CD4-positive, alpha-beta T cell (primary cell): ENCODE data around the gene ZFP1. TPM values are rescaled to one million over a fixed set of nuclear protein-coding genes. Genes with fewer than 3 reads are reported as not detected.

ENCODE experiments used
- ATAC-seq: fragments of 200-7000 bp; cut with Tn5 transposase; one replicate; pipeline ENCODE4 v1.10.0; 2022; ENCODE audit warnings: mild to moderate bottlenecking; ENCODE audit not compliant: poor library complexity
- CTCF ChIA-PET: fragments of 350-600 bp; sonication (Branson Sonifier 250); formaldehyde crosslinking; loops from one replicate; lab custom pipeline; 2021; ENCODE audit warnings: antibody characterized with exemption, inconsistent platforms; lab: Charles Lee
- POLR2A ChIA-PET: fragments of 350-600 bp; sonication (Branson Sonifier 250); formaldehyde crosslinking; loops from one replicate; lab custom pipeline; 2021; ENCODE audit warnings: antibody characterized with exemption, inconsistent platforms; lab: Charles Lee
- DNase-seq, 14 experiments: peaks; one replicate each; pipeline ENCODE4 v3.0.0-alpha.2; 2013 to 2020; ENCODE audit warnings: mixed read lengths in 2 of 14
- H3K27ac ChIP-seq, 2 donors: one replicate each; pipeline versions ENCODE4 v1.5.1 to v1.7.0; 2013; ENCODE audit warnings: low read length in 2 of 2, low read depth in 1 of 2, mild to moderate bottlenecking in 1 of 2
- H3K27me3 ChIP-seq, 2 experiments: 1 replicate in 1 of 2; 2 replicates in 1 of 2; pipeline versions ENCODE4 v1.6.1 to v1.7.0; 2013; ENCODE audit warnings: low read length in 2 of 2, control low read depth in 1 of 2, mild to moderate bottlenecking in 1 of 2, moderate library complexity in 1 of 2; ENCODE audit not compliant: insufficient read depth in 2 of 2, control insufficient read depth in 1 of 2
- H3K36me3 ChIP-seq: one replicate; pipeline ENCODE4 v1.6.1; 2013; ENCODE audit warnings: low read length, control low read depth; ENCODE audit not compliant: insufficient read depth
- H3K4me1 ChIP-seq: one replicate; pipeline ENCODE4 v1.6.1; 2013; ENCODE audit warnings: low read length, control low read depth; ENCODE audit not compliant: insufficient read depth
- H3K4me3 ChIP-seq: one replicate; pipeline ENCODE4 v1.5.1; 2013; ENCODE audit warnings: mild to moderate bottlenecking, low read length, moderate library complexity
- H3K9me3 ChIP-seq, 2 experiments: 1 replicate in 1 of 2; 2 replicates in 1 of 2; pipeline versions ENCODE4 v1.6.1 to v1.7.0; 2013; ENCODE audit warnings: low read length in 2 of 2, mild to moderate bottlenecking in 2 of 2, control low read depth in 1 of 2, moderate library complexity in 1 of 2; ENCODE audit not compliant: control insufficient read depth in 1 of 2, insufficient read depth in 1 of 2
- H3K27ac Mint-ChIP-seq: one replicate; pipeline ENCODE4 v1.8.0; 2020; ENCODE audit warnings: mixed read lengths
- H3K27me3 Mint-ChIP-seq: one replicate; pipeline ENCODE4 v1.8.0; 2021; ENCODE audit warnings: mixed read lengths
- H3K36me3 Mint-ChIP-seq: one replicate; pipeline ENCODE4 v1.8.0; 2021; ENCODE audit warnings: low read depth, mixed read lengths
- H3K4me1 Mint-ChIP-seq: one replicate; pipeline ENCODE4 v1.8.0; 2021; ENCODE audit warnings: low read depth, mixed read lengths
- H3K4me3 Mint-ChIP-seq: one replicate; pipeline ENCODE4 v1.8.0; 2020; ENCODE audit warnings: mild to moderate bottlenecking, mixed read lengths
- H3K9me3 Mint-ChIP-seq: one replicate; pipeline ENCODE4 v1.8.0; 2020; ENCODE audit warnings: mixed read lengths
- intact Hi-C, 2 experiments: fragments of 100-400 bp; cut with DNase I in 1 of 2; cut with micrococcal nuclease in 1 of 2; formaldehyde crosslinking; loops; one replicate each; pipeline versions ENCODE4 v1.15.1 to v1.9.0; 2023 to 2025; cut with DNase I, micrococcal nuclease
- total RNA-seq, 174 experiments: library from RNA in 2 of 174; stranded (reverse) in 2 of 174; gene quantifications; one replicate each; pipeline ENCODE4 v1.2.3 and lab custom pipeline; 2021 to 2026
- TF ChIP-seq, protein P1 (sequence below): fragments of 200-600 bp; IDR thresholded peaks from one replicate; pipeline ENCODE4 v1.8.0; 2022; ENCODE audit warnings: antibody characterized with exemption, mild to moderate bottlenecking

The ZFP1 gene
- total RNA-seq, 2 experiments from 2014 or later: 6.2 to 7.5 TPM

DNA sequence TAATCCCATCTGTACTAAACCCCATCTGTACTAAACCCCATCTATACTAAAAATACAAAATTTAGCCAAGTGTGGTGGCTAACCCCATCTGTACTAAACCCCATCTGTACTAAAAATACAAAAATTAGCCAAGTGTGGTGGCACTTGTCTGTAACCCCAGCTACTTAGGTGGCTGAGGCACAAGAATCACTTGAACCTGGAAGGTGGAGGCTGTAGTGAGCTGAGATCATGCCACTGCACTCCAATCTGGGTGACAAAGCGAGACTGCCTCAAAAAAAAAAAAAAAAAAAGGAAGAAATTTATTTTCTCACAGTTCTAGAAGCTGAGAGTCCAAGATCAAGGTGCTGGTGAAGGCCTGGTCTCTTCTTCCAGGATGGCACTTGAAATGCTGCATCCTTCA, 12.1 kb downstream of the ZFP1 start:
- no peak overlapping the region for H3K27ac Mint-ChIP-seq
- H3K4me1 Mint-ChIP-seq: no peaks in the 10 kb centered on the region
- H3K9me3 ChIP-seq: peaks cover 5 to 6% of the 10 kb centered on the region in 2 experiments
- ChIA-PET CTCF (no interaction called here), POLR2A (no interaction called here)
- no peaks in the 10 kb centered on the region for H3K27me3 ChIP-seq
- intact Hi-C loops: no loop called here
- H3K27ac ChIP-seq: no peak overlapping the region
- no peak overlapping the region for H3K4me3 Mint-ChIP-seq
- no peak overlapping the region for H3K4me3 ChIP-seq
- peaks cover 3% of the 10 kb centered on the region for H3K9me3 Mint-ChIP-seq
- ATAC-seq (no peak), DNase-seq (no peak)
- H3K36me3 Mint-ChIP-seq: peaks cover 77% of the 10 kb centered on the region
- peaks cover 5% of the 10 kb centered on the region for H3K36me3 ChIP-seq
- TF ChIP-seq, protein P1, sequence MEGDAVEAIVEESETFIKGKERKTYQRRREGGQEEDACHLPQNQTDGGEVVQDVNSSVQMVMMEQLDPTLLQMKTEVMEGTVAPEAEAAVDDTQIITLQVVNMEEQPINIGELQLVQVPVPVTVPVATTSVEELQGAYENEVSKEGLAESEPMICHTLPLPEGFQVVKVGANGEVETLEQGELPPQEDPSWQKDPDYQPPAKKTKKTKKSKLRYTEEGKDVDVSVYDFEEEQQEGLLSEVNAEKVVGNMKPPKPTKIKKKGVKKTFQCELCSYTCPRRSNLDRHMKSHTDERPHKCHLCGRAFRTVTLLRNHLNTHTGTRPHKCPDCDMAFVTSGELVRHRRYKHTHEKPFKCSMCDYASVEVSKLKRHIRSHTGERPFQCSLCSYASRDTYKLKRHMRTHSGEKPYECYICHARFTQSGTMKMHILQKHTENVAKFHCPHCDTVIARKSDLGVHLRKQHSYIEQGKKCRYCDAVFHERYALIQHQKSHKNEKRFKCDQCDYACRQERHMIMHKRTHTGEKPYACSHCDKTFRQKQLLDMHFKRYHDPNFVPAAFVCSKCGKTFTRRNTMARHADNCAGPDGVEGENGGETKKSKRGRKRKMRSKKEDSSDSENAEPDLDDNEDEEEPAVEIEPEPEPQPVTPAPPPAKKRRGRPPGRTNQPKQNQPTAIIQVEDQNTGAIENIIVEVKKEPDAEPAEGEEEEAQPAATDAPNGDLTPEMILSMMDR: no peak
- no peaks in the 10 kb centered on the region for H3K4me1 ChIP-seq
- no peaks in the 10 kb centered on the region for H3K27me3 Mint-ChIP-seq

- no peaks in the 10 kb centered on the region for H3K4me1 ChIP-seq
- Mint-ChIP-seq H3K9me3 (peaks cover 22% of the 10 kb centered on the region), H3K4me3 (no peak overlapping the region), H3K4me1 (no peaks in the 10 kb centered on the region), H3K27ac (no peak overlapping the region), H3K36me3 (peaks cover 95% of the 10 kb centered on the region), H3K27me3 (no peaks in the 10 kb centered on the region)
- no peaks in the 10 kb centered on the region for H3K27me3 ChIP-seq
- no peak for DNase-seq
- peaks cover 28 to 76% of the 10 kb centered on the region in 2 experiments for H3K9me3 ChIP-seq
- peaks cover 44% of the 10 kb centered on the region for H3K36me3 ChIP-seq
- CTCF ChIA-PET: no interaction called here
- intact Hi-C loops: no loop called here
- no peak overlapping the region for H3K4me3 ChIP-seq
- POLR2A ChIA-PET: no interaction called here
- ATAC-seq: no peak
- TF ChIP-seq, protein P1: no peak
- H3K27ac ChIP-seq: no peak overlapping the region
These were observed 21.6 kb downstream of the ZFP1 start for GRCh38 chr16:75169899-75170405.

DNA sequence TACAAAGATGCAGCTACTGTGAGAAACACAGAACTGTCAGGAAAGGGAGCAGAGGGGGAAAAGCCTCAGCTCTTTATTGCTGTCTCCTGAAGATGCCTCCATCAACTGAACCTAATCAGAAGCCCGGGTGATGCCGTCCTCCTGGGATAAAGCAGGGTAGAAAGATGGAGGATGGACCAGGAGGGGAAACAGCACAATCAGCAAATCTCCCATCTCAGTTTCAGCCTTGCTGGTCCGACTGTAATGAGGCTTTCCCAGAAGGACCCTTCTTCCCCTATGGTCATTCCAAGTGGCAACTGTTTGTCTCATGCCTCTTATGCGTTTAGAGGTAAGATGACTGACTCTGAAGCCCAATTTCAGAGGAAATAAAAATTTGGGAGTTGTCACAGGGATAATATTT, 24.3 kb downstream of the ZFP1 start:
- no peaks in the 10 kb centered on the region for H3K4me1 Mint-ChIP-seq
- TF ChIP-seq, protein P1: no peak
- no peak overlapping the region for H3K27ac Mint-ChIP-seq
- Histone ChIP-seq H3K9me3 (peaks cover 41 to 85% of the 10 kb centered on the region in 2 experiments), H3K27ac (no peak overlapping the region), H3K36me3 (peaks cover 34% of the 10 kb centered on the region), H3K27me3 (no peaks in the 10 kb centered on the region), H3K4me3 (no peak overlapping the region), H3K4me1 (no peaks in the 10 kb centered on the region)
- no peak overlapping the region for H3K4me3 Mint-ChIP-seq
- ChIA-PET POLR2A (no interaction called here), CTCF (no interaction called here)
- H3K9me3 Mint-ChIP-seq: peaks cover 28% of the 10 kb centered on the region
- peaks cover 74% of the 10 kb centered on the region for H3K36me3 Mint-ChIP-seq
- intact Hi-C loops: no loop called here
- ATAC-seq (no peak), DNase-seq (no peak)
- H3K27me3 Mint-ChIP-seq: no peaks in the 10 kb centered on the region
